DMS114 treated with DMSO at 0.1 percent for 48 hours (cell line): ENCODE results near the gene VPS35.
"Not testable (repeated sequence)": the region's sequence is repeated elsewhere in the genome, so short reads cannot be mapped to it uniquely, and the experiment has no call there.

ENCODE experiments used
- DNase-seq: peaks from one replicate; lab custom pipeline; 2025; ENCODE audit not compliant: unreplicated experiment; lab: John Stamatoyannopoulos, UW

VPS35 gene

DNA sequence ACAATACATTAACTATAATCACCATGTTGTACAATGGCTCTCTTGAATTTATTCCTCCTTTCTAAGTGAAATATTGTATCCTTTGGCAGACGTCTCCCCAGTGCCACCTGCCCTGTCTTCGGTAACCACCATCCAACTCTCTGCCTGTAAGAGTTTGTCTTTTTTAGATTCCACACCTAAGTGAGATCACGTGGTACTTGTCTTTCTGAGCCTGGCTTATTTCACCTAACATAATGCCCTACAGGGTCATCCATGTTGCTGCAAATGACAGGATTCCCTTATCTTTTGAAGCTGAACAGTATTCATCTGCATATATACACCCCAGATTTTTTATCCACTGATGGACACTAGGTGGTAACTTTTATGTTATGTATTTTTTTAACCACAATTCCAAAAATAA is 24.7 kb upstream of the VPS35 start:
- DNase-seq, result no peak

GRCh38 chr16:46712911-46713310 is 23.9 kb upstream of the VPS35 start:
- DNase-seq, result no peak

DNA sequence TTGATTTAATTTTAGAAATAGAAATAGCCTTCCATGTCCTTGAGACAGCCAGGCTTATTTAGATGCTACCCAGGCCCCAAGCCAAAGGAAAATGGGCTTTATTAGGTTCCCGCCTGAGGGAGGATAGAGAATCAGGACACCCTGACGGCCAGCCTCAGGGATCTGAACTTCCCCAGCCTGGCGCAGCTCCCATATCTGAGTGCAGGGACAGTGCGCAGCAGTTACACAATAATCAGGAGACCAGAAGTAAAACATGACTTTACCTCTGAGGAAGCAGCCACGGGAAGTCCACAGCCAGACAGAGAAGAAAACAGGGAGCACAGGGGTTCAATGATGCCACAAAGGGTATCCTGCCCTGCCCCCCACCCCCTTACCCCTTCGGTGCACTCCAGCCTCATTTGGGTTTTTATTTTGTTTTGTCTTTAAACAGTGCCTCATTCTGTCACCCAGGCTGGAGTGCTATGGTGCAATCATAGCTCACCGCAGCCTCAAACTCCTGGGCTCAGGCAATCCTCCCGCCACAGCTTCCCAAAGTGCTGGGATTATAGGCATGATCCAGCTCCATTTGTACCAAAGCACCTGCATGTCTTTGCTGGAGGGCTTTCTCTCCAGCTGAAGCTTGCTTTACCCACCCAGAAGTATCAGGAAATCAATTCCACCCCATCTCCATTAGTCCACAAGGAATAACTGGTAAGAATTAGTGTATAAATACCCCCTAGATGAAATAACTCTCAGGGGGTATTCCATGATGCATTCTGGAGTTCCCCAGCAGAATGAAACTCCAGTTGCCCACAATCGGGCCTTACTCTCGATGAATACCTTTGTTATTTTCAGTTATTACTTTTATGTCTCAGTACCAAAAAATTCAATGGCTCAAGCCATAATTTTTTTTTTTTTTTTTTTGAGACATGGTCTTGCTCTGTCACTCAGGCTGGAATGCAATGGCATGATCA is 22.4 kb upstream of the VPS35 start:
- no peak for DNase-seq

GRCh38 chr16:46709469-46710005 is 20.6 kb upstream of the VPS35 start:
- no peak for DNase-seq

DNA sequence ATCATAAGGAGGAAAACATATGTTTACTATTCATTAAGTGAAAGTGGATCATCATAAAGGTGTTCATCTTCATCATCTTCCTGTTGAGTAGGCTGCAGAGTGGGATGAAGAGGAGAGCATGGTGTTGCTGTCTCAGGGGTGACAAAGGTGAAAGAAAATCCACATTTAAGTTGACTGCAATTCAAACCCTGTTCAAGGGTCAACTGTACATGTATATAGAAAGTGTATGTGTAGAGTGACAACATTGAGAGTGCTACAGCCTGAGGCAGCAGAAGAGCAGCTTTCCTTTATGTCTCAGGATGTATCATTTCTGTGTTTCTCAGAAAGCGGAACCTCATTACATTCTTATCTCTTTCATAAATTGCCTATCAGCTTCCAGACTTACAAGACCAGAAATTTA is 17.7 kb upstream of the VPS35 start:
- no peak for DNase-seq

DNA sequence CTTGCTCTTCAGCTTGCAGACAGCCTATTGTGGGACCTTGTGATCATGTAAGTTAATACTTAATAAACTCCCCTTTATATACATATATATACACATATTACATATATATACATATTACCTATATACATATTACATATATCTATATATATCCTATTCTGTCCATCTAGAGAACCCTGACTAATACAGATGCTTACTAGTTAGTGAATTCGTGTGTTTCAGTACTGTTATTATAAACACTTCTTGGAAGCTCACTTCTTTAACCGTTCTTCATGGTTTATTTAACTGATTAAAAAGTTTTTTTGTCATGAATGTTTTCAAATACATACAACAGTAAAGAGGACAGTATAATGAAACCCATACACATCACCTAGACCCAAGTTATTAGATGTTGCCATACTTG is 13.1 kb upstream of the VPS35 start:
- DNase-seq, result no peak

DNA sequence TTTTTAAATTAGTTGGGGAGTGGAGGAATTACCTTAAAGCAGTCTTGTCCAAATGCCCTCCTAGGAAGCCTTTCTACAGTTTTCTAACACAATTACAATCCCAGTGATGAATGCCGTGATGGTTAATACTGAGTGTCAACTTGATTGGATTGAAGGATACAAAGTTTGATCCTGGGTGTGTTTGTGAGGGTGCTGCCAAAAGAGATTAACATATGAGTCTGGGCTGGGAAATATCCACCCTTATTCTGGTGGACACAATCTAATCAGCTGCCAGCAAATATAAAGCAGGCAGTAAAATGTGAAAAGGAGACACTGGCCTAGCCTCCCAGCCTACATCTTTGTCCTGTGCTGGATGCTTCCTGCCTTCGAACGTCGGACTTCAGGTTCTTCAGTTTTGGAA is 12.6 kb upstream of the VPS35 start:
- no peak for DNase-seq

DNA sequence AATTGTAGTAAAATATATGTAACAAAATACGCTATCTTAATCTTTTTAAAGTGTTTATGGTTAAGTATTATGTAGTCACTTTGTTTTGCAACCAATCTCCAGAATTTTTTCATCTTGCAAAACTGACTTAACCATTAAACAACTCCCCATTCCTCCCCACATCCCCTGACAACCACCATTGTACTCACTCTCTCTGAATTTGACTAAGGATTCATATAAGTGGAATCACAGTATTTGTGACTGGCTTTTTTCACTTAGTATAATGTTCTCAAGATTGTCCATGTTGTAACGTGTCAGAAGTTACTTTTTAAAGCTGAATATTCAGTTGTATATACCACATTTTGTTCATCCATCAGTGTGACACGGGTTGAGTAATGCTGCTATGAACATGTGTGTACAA is 11.1 kb upstream of the VPS35 start:
- no peak for DNase-seq

DNA sequence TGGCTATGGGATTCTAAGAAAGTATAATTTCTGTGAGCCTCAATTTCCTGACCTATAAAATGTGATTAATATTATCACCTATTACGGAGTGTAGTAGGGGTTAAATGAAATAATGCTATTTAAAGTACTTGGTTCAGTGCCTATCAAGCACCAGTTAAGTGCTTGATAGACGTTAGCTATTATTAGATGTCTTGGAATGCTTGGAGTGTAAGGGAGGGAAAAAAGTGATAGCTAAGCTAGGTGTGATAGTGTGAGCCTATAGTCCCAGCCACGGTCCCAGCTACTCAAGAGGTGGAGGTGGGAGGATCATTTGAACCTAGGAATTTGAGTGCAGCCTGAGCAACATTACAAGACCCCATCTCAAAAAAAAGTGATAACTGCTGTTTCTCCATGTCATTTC is 8.0 kb upstream of the VPS35 start:
- no peak for DNase-seq

- no peak for DNase-seq
Measured at GRCh38 chr16:46695937-46696336, 7.0 kb upstream of the VPS35 start.

DNA sequence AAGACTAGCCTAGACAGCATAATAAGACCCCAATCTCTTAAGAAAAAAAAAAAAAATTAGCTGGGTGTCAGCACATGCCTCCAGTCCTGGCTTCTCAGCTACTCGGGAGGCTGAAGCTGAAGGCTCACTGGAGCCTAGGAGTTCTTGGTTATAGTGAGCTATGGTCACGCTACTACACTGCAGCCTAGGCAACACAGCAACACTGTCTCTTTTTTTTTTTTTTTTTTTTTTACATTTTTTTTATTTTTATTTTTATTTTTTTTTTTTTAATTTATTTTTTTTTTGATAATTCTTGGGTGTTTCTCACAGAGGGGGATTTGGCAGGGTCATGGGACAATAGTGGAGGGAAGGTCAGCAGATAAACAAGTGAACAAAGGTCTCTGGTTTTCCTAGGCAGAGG is 4.6 kb upstream of the VPS35 start:
- DNase-seq, result no peak

- no peak for DNase-seq
Measured at GRCh38 chr16:46691726-46692125, 2.7 kb upstream of the VPS35 start.

- DNase-seq, result no peak
Measured at GRCh38 chr16:46690281-46691178, 1.6 kb upstream of the VPS35 start.

DNA sequence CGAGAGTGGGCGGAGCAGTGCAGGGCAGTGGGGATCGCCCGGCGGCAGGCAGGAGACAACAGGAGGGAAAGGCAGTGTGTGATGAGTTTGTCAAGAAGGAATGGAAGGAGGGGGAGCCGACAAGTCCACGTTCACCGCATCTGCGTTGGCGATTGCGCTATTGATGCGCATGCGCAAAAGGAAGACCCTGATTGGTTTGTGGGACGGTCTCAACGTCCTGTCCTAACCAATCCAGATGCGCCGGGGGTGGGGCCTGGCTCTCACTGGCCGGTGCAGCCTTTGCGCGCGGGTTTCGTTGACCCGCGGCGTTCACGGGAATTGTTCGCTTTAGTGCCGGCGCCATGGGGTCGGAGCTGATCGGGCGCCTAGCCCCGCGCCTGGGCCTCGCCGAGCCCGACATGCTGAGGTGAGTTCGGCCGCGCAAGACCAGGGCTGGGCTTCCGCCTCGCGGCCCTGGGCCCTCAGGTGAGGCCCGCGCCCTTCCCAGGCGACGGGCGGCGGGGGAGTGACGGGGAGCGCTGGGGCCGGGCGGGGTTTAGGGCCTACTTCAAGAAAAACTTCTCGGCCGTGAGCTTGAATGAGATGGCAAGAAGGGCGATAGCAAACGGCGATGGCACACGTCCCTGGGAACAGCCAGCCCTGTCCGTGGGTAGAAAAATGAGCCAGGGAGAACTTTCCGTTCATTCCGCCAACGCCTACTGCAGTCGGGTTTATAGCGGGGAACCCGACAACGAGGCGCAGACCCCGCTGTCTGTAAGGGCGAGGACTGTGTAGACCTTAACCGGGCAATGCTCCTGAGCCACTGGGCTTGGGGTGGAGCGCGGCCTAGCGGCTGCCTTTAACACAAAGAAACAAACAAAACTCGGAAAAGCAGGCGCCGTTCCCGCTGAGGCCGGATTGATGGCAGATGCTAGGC is 645 bp upstream of the VPS35 start, which contains the start of gene ORC6:
Gene ORC6 (plus strand): TSS at position 295 of the 916 bp plus-strand sequence. CDS start 47 bp downstream, at position 342.
- DNase-seq, result peak; percentile 98

GRCh38 chr16:46688101-46688653 is 801 bp downstream of the VPS35 start:
- no peak for DNase-seq

DNA sequence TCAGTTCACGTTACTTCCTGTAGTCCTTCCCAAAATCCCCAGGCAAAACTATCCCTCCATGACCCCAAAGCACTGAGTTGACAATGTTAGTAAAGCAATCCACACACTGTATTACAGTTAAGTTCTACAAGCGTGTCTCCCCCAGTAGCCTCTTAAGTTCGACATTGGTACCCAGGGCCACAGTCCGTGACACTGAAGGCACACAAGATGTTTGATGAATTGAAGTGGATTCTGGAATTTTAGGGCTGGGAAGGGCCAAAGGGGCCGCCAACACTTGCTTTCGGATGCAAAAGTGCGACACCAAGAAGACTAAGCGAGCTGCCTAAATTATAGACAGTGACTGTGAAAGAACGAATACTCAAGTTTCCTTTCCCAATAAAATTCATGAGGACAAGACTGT is 1.5 kb downstream of the VPS35 start:
- DNase-seq, result no peak

- no peak for DNase-seq
Measured at GRCh38 chr16:46686815-46687473, 2.0 kb downstream of the VPS35 start.

- DNase-seq, result not testable (repeated sequence)
Measured at GRCh38 chr16:46681867-46682266, 7.1 kb downstream of the VPS35 start.

DNA sequence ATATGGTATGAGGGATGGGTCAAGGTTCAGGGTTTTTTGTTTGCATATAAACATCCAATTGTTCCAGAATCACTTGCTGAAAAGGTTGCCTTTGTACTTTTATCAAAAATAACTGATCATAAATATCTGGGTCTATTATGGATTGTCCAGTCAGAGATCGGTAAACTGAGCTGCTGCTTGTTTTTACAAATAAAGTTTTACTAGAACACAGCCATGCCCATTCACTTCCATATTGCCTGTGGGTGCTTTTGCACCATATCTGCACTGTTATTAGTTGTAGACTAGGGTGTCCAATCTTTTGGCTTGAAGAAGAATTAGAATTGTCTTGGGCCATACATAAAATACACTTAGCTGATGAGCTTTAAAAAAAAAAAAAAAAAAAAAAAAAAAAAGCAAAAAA is 11.0 kb downstream of the VPS35 start:
- DNase-seq, result not testable (repeated sequence)
